Stomach (tissue), 4 donors: Measurements from ENCODE around the gene SHCBP1L.

ENCODE experiments used
- CTCF ChIP-seq, 7 experiments: fragments of 450-650 bp in 4 of 7; fragments of 200-600 bp in 3 of 7; sonication (generic) in 3 of 7; IDR thresholded peaks; one replicate each; pipeline ENCODE4 v1.5.1; 2016 to 2019; ENCODE audit warnings: antibody characterized with exemption in 7 of 7, control low read depth in 2 of 7, mild to moderate bottlenecking in 1 of 7
- EP300 ChIP-seq: sonication (generic); formaldehyde crosslinking; IDR thresholded peaks from one replicate; pipeline ENCODE4 v1.6.1; 2017; ENCODE audit warnings: antibody characterized with exemption
- POLR2AphosphoS5 ChIP-seq, 3 donors: sonication (generic); formaldehyde crosslinking; IDR thresholded peaks; one replicate each; pipeline ENCODE4 v1.6.1; 2016; ENCODE audit warnings: antibody characterized with exemption in 3 of 3

GRCh38 chr1:182978151-182978853 is 25.3 kb upstream of the SHCBP1L start:
- TF ChIP-seq CTCF (IDR thresholded peaks at IDR 0.05) (no peak), POLR2AphosphoS5 (IDR thresholded peaks at IDR 0.05) (no peak), EP300 (no peak)
